CD4-positive, alpha-beta T cell treated with Interleukin-4 for 1 hour (primary cell): ENCODE data around the gene ARID5B.
A peak's percentile ranks its signal among the peaks of the same experiment; 100 is the strongest.

ENCODE experiments used
- DNase-seq, 2 donors: peaks; one replicate each; pipeline ENCODE4 v3.0.0-alpha.2; 2020 to 2022

Gene ARID5B

DNA sequence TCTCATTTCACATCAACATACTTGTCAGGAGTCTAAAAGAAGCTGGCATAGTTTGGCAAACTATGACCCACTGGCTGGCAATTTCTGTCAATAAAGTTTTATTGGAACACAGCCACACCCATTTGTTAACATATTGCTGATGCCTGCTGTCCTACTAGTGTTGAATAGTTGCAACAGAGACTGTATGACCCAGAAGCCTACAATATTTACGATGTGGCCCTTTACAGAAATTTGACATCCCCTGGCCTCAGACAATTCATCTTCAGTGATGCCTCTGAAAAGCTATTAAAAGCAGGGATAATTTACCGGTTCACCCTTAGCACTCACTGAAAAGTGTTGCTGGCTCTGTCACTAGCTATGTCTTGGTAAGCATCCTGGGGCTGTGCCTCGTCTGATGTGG, 155.2 kb downstream of the ARID5B start:
- no peak for DNase-seq

GRCh38 chr10:62057359-62057758, 155.9 kb downstream of the ARID5B start:
- no peak for DNase-seq

- no peak for DNase-seq
These were observed 156.4 kb downstream of the ARID5B start for GRCh38 chr10:62057850-62058249.

DNA sequence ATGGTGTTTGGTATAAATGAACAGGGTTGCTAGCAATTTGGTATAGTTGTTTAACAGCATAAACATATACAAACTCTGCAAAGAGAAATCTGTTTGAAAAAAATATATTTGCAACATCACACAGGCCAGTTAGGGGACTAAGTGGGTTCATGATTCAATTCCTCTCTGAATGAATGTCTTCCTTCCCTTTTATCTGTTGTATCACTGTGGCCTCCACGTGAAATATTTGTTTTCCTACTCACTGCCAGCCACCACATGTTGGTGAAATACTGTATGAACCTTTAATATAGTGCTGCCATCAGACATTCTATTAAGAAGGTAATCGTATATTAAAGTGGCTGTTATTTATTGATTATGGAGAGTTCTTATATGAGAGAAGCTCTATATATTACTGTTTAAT, 157.0 kb downstream of the ARID5B start:
- no peak for DNase-seq

GRCh38 chr10:62058896-62059216, 157.4 kb downstream of the ARID5B start:
- DNase-seq, result no peak

GRCh38 chr10:62059217-62059920, 157.9 kb downstream of the ARID5B start:
- DNase-seq, result peak in 1 of 2 donors; percentile 56

GRCh38 chr10:62062028-62062427, 160.5 kb downstream of the ARID5B start:
- no peak for DNase-seq

- DNase-seq, result no peak
These were observed 161.4 kb downstream of the ARID5B start for GRCh38 chr10:62062752-62063512.

- no peak for DNase-seq
These were observed 162.4 kb downstream of the ARID5B start for GRCh38 chr10:62063795-62064472.

- DNase-seq, result no peak
These were observed 166.1 kb downstream of the ARID5B start for GRCh38 chr10:62067560-62067959.

DNA sequence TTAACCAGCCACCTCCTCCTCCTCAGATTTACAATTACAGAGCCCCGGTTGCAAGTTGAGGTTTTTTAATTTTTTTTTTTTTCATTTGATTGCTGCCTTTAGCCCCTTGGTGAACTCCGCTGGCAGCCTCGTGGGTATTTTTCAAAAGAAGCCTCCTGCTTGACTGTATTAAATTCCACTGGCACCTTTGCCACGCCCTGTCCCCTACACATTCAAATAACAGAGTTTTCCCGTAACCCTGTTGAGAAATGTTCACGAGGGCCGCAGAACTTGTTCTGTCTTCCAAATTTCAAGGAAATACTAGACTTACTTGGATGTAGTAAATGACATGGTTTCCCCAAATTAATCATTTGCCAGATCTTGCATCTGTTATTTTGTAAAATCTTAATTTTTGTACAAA, 167.0 kb downstream of the ARID5B start:
- DNase-seq, result no peak

GRCh38 chr10:62069452-62070178, 168.1 kb downstream of the ARID5B start:
- DNase-seq, result no peak

DNA sequence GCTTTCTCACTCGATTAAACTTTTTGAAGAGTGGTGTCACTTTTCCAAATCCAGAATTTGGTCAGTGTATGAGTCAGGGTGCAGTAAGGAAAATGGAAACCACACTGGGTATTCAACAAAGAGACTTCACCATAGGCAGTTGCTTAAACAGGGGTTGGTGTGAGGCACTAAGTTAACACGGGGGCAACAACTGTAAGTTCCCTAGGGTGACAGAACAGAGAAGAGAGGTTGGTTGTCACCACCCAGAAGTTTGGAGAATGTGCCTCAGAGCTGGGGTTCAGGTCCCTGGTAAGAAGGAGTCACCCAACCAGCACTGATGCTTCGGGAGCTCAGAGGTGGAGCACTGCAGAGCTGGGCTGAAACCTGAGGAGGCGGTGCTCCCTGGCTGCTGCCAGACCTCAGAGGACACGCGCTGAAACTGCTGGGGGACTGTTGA, 170.4 kb downstream of the ARID5B start:
- no peak for DNase-seq

DNA sequence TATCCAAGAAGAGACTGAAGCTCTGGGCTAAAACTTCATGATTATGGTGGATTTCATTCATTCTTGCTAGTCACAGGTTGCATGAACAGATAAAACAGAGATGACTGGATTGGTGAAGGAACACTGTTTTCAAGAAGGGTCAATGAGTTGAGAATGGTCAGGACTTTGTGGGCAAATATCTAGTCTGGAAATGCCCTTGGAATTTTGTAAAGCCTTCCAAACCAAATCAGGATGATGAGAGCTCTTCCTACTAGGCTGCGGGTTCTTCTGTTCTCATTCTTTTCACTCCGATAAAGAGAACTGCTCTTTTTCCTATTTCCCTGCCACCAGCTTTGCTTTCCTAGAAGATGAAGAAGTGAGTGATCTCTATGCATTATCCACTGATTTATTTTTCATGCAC, 171.4 kb downstream of the ARID5B start:
- DNase-seq, result no peak

GRCh38 chr10:62073429-62073828, 171.9 kb downstream of the ARID5B start:
- no peak for DNase-seq

DNA sequence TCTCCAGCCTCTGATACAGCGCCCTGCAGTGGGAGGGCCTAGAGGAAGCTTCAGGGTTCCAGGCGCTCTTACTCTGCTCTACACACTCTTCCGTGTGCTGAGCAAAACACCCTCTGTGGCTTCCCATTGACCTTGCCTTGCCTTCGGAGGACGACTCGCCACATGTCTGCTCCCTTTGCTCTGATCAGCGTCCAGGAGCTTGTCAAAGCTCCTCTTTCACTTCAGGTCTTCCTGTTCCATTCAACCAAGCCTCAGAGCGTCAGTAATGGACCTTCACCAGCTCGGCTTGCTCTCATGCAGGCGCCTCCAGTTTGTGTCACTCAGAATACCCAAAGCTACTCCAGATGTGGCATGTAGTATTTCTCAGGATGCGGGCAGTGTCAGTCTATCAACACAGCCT, 173.9 kb downstream of the ARID5B start:
- no peak for DNase-seq

- DNase-seq, result no peak
These were observed 174.4 kb downstream of the ARID5B start for GRCh38 chr10:62075912-62076311.

DNA sequence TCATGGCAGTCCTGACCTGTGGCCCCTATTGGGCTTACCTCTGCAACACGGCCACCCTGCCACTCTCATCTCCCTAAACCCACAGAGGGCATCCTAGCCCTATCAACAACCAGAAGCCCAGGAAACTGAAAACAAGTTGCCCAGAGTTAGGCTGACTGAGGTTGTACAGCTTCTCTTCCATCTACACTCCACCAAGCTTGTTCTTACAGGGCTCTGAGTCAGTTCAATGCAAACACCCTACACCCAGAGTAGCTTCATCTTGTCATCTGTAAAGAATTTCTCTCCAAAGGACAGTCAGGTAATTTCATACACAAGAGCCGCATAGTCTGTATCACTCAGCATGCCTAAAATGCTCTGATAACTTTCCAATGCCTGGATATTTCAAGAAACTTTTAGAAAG, 175.4 kb downstream of the ARID5B start:
- no peak for DNase-seq

DNA sequence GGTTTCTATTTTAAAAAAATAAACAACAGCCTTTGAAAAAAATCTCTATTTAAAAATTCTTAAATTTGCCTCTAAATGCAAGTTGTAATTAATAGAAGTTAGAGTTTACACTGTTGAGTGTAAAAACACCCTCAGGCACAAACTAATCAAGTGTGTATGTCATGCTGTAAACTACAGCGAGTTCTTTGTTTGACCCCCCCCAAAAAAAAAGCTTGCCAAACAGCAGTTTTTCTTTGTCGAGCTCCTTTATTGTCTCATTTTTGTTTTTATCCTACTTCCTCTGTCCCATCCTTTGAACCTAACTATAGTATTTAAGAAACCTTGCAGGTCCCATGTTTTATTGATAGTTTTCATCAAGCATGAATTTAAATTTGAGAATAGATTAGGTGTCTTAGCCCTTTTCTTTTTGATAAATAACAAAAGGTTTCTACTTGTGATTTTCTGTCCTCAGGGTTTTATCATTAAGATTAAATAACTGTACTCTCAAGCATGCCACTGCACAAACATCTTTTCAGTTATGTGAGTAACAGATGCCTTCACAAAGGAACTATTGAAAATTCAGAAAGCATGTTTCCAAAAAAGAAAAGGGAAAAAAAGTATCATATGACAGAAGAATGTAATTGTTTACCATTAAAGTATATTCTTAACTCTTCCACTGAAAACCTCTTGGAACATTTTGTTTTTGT, 176.0 kb downstream of the ARID5B start:
- DNase-seq, result no peak

GRCh38 chr10:62079885-62080559, 178.5 kb downstream of the ARID5B start:
- DNase-seq, result peak in 1 of 2 donors; percentile 50

DNA sequence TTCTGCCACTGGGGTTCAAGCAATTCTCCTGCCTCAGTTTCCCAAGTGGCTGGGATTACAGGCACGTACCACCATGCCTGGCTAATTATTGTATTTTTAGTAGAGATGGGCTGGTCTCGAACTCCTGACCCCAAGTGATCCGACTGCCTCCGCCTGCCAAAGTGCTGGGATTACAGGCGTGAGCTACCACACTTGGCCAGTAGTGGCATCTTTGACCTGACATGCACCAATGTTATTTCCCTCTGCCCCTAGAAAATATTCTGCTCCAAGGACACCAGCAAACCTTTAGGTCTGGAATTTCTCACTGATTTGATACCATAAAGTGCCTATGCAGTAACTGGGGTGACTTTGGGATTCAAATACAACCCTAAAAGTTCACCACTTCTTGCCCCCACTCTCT, 179.4 kb downstream of the ARID5B start:
- DNase-seq, result no peak
